ENCODE results near the gene STX1B. TPM values are rescaled to one million over a fixed set of nuclear protein-coding genes. Genes with fewer than 3 reads are reported as not detected.

STX1B gene
- total RNA-seq, 1 experiment from 2014 or later: 0.10 TPM

- DNase-seq (ENCODE audit: extremely low read depth, low read depth): peak; percentile 71
Measured at GRCh38 chr16:30996985-30997724, 13.3 kb downstream of the STX1B start.

- no peak for DNase-seq (ENCODE audit: extremely low read depth, low read depth)
Measured at GRCh38 chr16:30996324-30996984, 14.0 kb downstream of the STX1B start.

- no peak for DNase-seq (ENCODE audit: extremely low read depth, low read depth)
Measured at GRCh38 chr16:30995927-30996323, 14.5 kb downstream of the STX1B start.

- no peak for DNase-seq (ENCODE audit: extremely low read depth, low read depth)
Measured at GRCh38 chr16:30992931-30993816, 17.3 kb downstream of the STX1B start.

GRCh38 chr16:30992276-30992780 lies 18.1 kb downstream of the STX1B start:
- DNase-seq (ENCODE audit: extremely low read depth, low read depth): no peak

GRCh38 chr16:30991052-30991451 lies 19.4 kb downstream of the STX1B start:
- DNase-seq (ENCODE audit: extremely low read depth, low read depth): no peak

GRCh38 chr16:30990105-30990504 lies 20.3 kb downstream of the STX1B start:
- DNase-seq (ENCODE audit: extremely low read depth, low read depth): no peak

- DNase-seq (ENCODE audit: extremely low read depth, low read depth): no peak
Measured at GRCh38 chr16:30989469-30990047, 20.9 kb downstream of the STX1B start.

GRCh38 chr16:30987581-30988190 lies 22.8 kb downstream of the STX1B start:
- no peak for DNase-seq (ENCODE audit: extremely low read depth, low read depth)

- no peak for DNase-seq (ENCODE audit: extremely low read depth, low read depth)
Measured at GRCh38 chr16:30986129-30986991, 24.1 kb downstream of the STX1B start.

- DNase-seq (ENCODE audit: extremely low read depth, low read depth): peak; percentile 26
Measured at GRCh38 chr16:30985401-30986128, 24.9 kb downstream of the STX1B start.

GRCh38 chr16:30984669-30985400 lies 25.6 kb downstream of the STX1B start, which contains the start of gene HSD3B7:
TSS of gene HSD3B7 (plus strand) at chr16:30985207. CDS start at chr16:30985659, 452 bp downstream.
- DNase-seq (ENCODE audit: extremely low read depth, low read depth): peak; percentile 79

- no peak for DNase-seq (ENCODE audit: extremely low read depth, low read depth)
Measured at GRCh38 chr16:30983898-30984610, 26.4 kb downstream of the STX1B start.

- DNase-seq (ENCODE audit: extremely low read depth, low read depth): no peak
Measured at GRCh38 chr16:30983289-30983889, 27.0 kb downstream of the STX1B start.

GRCh38 chr16:30982548-30983288 lies 27.7 kb downstream of the STX1B start:
- DNase-seq (ENCODE audit: extremely low read depth, low read depth): no peak

- no peak for DNase-seq (ENCODE audit: extremely low read depth, low read depth)
Measured at GRCh38 chr16:30980959-30981358, 29.5 kb downstream of the STX1B start.
